GM19099 (cell line): ENCODE results near the gene SCO2.

Source experiments
- POLR2A ChIP-seq: IDR thresholded peaks from 3 replicates; pipeline ENCODE4 v1.6.1; 2011; ENCODE audit warnings: low read depth; ENCODE audit not compliant: insufficient read length; ENCODE audit errors: extremely low read depth

SCO2 gene

DNA sequence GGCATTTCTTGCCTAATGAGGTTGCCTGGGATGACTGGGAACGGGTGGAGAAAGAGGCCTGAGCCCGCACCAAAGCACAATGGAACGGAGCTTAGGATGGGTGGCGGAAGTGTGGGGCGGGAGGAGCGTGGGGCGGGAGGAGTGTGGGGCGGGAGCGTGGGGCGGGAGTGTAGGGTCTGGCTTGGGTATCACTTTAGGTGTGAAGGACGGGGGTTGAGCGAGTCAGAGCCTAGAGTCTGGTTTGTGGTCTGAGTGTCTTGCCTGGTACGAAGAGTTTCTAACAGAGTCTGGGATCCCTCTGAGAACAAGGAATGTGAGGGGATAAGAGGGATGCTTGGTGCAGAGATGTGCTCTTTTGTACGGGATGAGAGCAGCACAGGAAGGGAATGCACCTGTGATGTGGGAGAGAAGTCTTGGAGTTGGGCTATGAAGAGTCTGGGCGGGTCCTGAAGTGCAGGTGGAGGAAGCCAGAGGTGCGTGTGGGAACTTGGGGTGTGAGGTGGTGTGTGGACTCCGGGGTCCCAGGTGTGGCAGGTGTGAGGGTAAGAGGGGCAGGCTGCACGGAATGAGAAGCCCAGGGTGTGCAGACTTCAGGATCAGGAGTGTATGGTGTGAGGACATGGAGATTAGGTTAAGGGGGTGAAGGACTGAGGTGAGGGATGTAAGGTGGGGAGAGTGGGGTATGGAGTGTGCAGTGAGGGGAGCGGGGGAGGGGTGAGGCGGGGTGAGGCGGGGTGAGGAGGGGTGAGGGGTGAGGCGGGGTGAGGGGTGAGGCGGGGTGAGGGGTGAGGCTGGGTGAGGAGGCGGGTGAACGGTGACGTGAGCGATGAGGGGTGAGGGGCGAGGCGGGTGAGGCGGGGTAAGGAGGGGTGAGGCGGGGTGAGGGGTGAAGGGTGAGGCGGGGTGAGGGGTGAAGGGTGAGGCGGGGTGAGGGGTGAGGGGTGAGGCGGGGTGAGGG, 36.3 kb upstream of the SCO2 start:
- TF ChIP-seq POLR2A: no peak

DNA sequence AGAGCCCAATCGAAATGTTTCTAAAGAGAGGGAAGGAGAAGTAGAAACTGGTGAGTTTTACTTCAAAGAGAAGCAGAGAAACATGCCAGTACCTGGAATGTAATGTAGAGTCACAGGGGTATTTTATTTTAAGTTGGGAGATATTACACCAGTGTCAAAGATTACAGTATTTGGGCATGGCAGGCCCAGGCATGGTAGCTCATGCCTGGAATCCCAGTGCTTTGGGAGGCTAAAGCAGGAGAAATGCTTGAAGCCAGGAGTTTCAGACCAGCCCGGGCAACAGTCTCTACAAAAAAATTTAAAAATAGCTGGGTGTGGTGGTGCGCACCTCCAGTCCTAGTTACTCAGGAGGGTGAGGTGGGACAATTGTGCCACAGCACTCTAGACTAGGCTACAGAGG, 34.6 kb upstream of the SCO2 start:
- no peak for TF ChIP-seq POLR2A

- TF ChIP-seq POLR2A: no peak
Measured at GRCh38 chr22:50556703-50557102, 31.3 kb upstream of the SCO2 start.

DNA sequence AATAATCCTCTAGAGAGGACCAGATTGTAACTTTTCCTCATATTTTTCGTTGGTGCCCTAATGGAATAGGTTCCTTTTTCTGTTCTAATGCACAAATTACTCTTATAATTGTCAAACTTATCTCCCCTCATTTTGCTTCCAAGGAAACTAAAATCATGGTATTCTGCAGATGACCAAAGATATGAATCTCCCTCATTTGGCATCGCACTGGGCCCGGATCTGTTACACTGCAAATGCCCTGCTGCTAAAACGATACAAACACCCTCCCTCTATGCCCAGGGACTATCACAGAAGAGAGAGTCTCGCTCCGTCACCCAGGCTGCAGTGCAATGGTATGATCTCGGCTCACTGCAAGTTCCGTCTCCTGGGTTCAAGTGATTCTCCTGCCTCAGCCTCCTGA, 27.9 kb upstream of the SCO2 start:
- no peak for TF ChIP-seq POLR2A

GRCh38 chr22:50551160-50551752, 25.9 kb upstream of the SCO2 start:
- TF ChIP-seq POLR2A: no peak

- TF ChIP-seq POLR2A: no peak
Measured at GRCh38 chr22:50550395-50550794, 25.0 kb upstream of the SCO2 start.

- TF ChIP-seq POLR2A: no peak
Measured at GRCh38 chr22:50548921-50549790, 23.8 kb upstream of the SCO2 start.

- peak; percentile 70 for TF ChIP-seq POLR2A
Measured at GRCh38 chr22:50548040-50548920, 22.9 kb upstream of the SCO2 start.

DNA sequence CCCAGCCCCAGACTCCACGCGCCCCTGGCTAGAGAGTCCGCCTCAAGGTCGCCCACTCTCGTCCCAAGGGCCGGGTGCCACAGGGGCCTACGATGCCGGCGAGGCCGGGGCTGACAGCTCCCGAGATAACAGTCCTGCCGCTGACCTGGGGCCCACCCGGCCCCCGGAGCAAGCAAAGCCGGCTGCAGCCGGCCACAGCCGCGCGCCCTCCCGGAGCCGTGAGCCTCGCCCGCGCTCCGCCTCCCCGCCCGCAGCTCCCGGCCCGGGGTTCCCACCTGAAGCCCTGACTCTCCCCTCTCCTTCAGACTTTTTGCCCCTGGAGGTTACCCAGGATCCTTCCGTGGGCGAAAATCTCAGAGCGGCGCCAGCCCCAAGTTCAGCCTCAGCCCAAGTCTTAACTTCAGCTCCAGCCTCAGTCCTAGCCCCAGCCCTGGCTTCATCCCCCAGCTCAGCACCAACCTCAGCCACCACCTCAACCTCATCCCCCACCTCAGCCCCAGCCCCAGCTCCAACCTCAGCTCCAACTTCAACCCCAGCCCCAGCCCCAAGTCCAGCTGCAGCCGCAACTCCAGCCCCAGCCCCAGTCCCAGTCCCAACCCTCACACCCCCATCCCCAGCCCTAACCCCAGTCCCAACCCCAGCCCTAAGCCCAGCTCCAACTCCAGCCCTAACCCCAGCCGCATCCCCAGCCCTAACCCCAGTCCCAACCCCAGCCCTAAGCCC, 22.0 kb upstream of the SCO2 start:
- TF ChIP-seq POLR2A: no peak

- no peak for TF ChIP-seq POLR2A
Measured at GRCh38 chr22:50546326-50547262, 21.2 kb upstream of the SCO2 start.

GRCh38 chr22:50545522-50546325, 20.3 kb upstream of the SCO2 start, which contains the start of gene KLHDC7B:
Gene KLHDC7B (plus strand): TSS chr22:50545899. CDS start chr22:50546244, 345 bp downstream.
- no peak for TF ChIP-seq POLR2A

GRCh38 chr22:50544746-50545253, 19.4 kb upstream of the SCO2 start:
- TF ChIP-seq POLR2A: peak; percentile 17
